Omental fat pad (tissue), 4 donors: ENCODE data around the gene AKNA. TPM values are rescaled to one million over a fixed set of nuclear protein-coding genes. Genes with fewer than 3 reads are reported as not detected.
"Not testable (repeated sequence)": the region's sequence is repeated elsewhere in the genome, so short reads cannot be mapped to it uniquely, and the experiment has no call there.

ENCODE experiments used
- ATAC-seq: fragments of 150-250 bp; one replicate; pipeline ENCODE4 v1.9.1; 2016; ENCODE audit warnings: mild to moderate bottlenecking, moderate library complexity; ENCODE audit not compliant: low FRiP score
- DNase-seq: peaks from one replicate; pipeline ENCODE4 v3.0.0-alpha.2; 2019; ENCODE audit warnings: low spot score
- CTCF ChIP-seq, 3 donors: fragments of 450-650 bp; IDR thresholded peaks; one replicate each; pipeline ENCODE4 v1.5.1; 2016 to 2017; ENCODE audit warnings: antibody characterized with exemption in 3 of 3, mild to moderate bottlenecking in 3 of 3, moderate library complexity in 2 of 3
- total RNA-seq, 4 donors: library from RNA; depleted of rRNA; stranded (reverse); fragments of >200 nt; gene quantifications; one replicate each; pipeline ENCODE4 v1.1.0, GENCODE V29; 2016

Gene AKNA
- total RNA-seq, 4 donors from 2014 or later: 22.6 to 86.1 (median 71.5) TPM

GRCh38 chr9:114324492-114324891, 63.3 kb downstream of the AKNA start:
- TF ChIP-seq CTCF (IDR thresholded peaks at IDR 0.05): no peak
- DNase-seq (no peak), ATAC-seq (no peak)

- DNase-seq, ATAC-seq: not testable (repeated sequence)
Observed at GRCh38 chr9:114323849-114324248, 63.9 kb downstream of the AKNA start.

GRCh38 chr9:114322831-114323531, 64.8 kb downstream of the AKNA start, which contains the start of gene ORM1:
ORM1 (plus strand) TSS chr9:114323098; CDS start chr9:114323134, 36 bp downstream.
- not testable (repeated sequence) for ATAC-seq

GRCh38 chr9:114322160-114322818, 65.5 kb downstream of the AKNA start:
- DNase-seq, ATAC-seq: not testable (repeated sequence)

More at GRCh38 chr9:114322831-114323531, 64.8 kb downstream of the AKNA start, which contains the start of gene ORM1:
- not testable (repeated sequence) for DNase-seq

- DNase-seq: no peak
- TF ChIP-seq CTCF (IDR thresholded peaks at IDR 0.05): no peak
- no peak for ATAC-seq
Observed at GRCh38 chr9:114321759-114322158, 66.0 kb downstream of the AKNA start.

GRCh38 chr9:114320710-114321109, 67.1 kb downstream of the AKNA start:
- ATAC-seq, DNase-seq: not testable (repeated sequence)

GRCh38 chr9:114319147-114319546, 68.6 kb downstream of the AKNA start:
- ATAC-seq (no peak), DNase-seq (no peak)
- no peak for TF ChIP-seq CTCF (IDR thresholded peaks at IDR 0.05)

- DNase-seq (peak; percentile 15), ATAC-seq (no peak)
- TF ChIP-seq CTCF (IDR thresholded peaks at IDR 0.05): no peak
Observed at GRCh38 chr9:114318416-114318815, 69.4 kb downstream of the AKNA start.

GRCh38 chr9:114317665-114318357, 70.0 kb downstream of the AKNA start:
- ATAC-seq (no peak), DNase-seq (peak; percentile 13)
- no peak for TF ChIP-seq CTCF (IDR thresholded peaks at IDR 0.05)
